Stimulated activated CD4-positive, alpha-beta T cell treated with anti-CD3 and anti-CD28 coated beads, TNF-alpha, amount 100 ng/mL, for 24 hours (primary cell): Measurements from ENCODE around the gene AIFM1.

Source experiments
- DNase-seq, 3 experiments: peaks; one replicate each; pipeline ENCODE4 v3.0.0-alpha.2; 2020; ENCODE audit warnings: low read depth in 3 of 3

Gene AIFM1

GRCh38 chrX:130170752-130171445 lies 5.3 kb upstream of the AIFM1 start:
- DNase-seq, result peak in 1 of 3 experiments; percentile 60

GRCh38 chrX:130167040-130167439 lies 1.4 kb upstream of the AIFM1 start:
- DNase-seq, result no peak

- DNase-seq, result no peak
Measured at GRCh38 chrX:130166503-130166777, 799 bp upstream of the AIFM1 start.

- DNase-seq, result no peak
Measured at GRCh38 chrX:130165181-130165702, 399 bp downstream of the AIFM1 start.

- DNase-seq, result no peak
Measured at GRCh38 chrX:130163398-130163797, 2.2 kb downstream of the AIFM1 start.

- no peak for DNase-seq
Measured at GRCh38 chrX:130162094-130162735, 3.4 kb downstream of the AIFM1 start.

GRCh38 chrX:130159776-130160175 lies 5.9 kb downstream of the AIFM1 start:
- DNase-seq, result no peak

- no peak for DNase-seq
Measured at GRCh38 chrX:130158311-130158710, 7.3 kb downstream of the AIFM1 start.

- DNase-seq, result no peak
Measured at GRCh38 chrX:130155564-130155963, 10.1 kb downstream of the AIFM1 start.

- no peak for DNase-seq
Measured at GRCh38 chrX:130147631-130148030, 18.0 kb downstream of the AIFM1 start.

GRCh38 chrX:130145123-130145522 lies 20.5 kb downstream of the AIFM1 start:
- no peak for DNase-seq

- DNase-seq, result no peak
Measured at GRCh38 chrX:130144509-130144908, 21.1 kb downstream of the AIFM1 start.

- no peak for DNase-seq
Measured at GRCh38 chrX:130139474-130140201, 26.0 kb downstream of the AIFM1 start.

GRCh38 chrX:130136961-130137360 lies 28.7 kb downstream of the AIFM1 start:
- DNase-seq, result no peak

- DNase-seq, result no peak
Measured at GRCh38 chrX:130136496-130136895, 29.1 kb downstream of the AIFM1 start.

GRCh38 chrX:130130990-130131389 lies 34.7 kb downstream of the AIFM1 start:
- DNase-seq, result no peak

- no peak for DNase-seq
Measured at GRCh38 chrX:130125091-130125874, 40.4 kb downstream of the AIFM1 start.

- no peak for DNase-seq
Measured at GRCh38 chrX:130124577-130124976, 41.1 kb downstream of the AIFM1 start.

- DNase-seq, result no peak
Measured at GRCh38 chrX:130121505-130121800, 44.2 kb downstream of the AIFM1 start.

- peak; percentile 28 to 60 (median 42) for DNase-seq
Measured at GRCh38 chrX:130120746-130121504, 44.7 kb downstream of the AIFM1 start.

GRCh38 chrX:130120321-130120731 lies 45.3 kb downstream of the AIFM1 start:
- no peak for DNase-seq
